NCI-H226 (cell line): ENCODE results near the gene MYDGF.

Source experiments
- DNase-seq: peaks from one replicate; pipeline ENCODE4 v3.0.0-alpha.2; 2015

The MYDGF gene

DNA sequence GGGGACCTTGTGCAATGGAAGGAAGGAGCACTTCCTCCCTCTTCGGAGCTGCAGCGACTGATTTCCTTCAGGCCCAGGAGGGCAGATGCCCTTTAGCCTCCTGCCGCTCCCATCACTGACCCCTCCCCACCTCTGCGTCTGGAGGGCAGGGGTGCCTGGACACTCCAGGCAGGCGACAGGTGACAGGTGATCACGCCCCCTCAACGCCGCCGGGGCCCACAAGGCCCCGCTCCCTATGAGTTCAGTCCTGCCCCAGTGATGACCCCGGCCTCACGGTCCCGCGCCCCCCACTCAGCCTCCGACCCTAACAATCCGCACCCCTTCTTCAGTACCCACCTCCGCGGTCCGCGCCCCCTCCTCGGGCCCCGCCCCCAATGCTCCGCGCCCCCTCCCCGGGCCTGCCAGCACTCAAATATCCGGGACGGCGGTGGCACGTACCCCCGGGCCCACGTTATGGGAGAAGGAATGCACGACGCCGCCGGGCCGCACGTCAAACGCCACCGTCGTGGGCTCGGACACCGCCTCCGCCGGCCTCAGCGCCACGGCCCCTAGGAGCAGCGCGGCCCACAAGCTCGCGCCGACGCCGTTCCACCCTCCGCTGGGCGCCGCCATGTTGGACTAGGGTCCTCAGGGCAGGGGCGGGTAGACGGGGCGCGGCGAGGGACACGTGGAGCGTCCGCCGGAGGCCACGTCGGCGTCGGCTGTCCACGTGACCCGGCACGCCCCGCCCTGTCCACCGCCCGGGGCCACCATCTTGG, at the start of gene MYDGF:
Gene MYDGF (minus strand): TSS at position 620 of the 758 bp plus-strand sequence. CDS start 8 bp downstream, at position 612.
- peak; percentile 79 for DNase-seq

GRCh38 chr19:4719499-4719866, 49.3 kb upstream of the MYDGF start:
- no peak for DNase-seq

- DNase-seq, result no peak
These were observed 48.0 kb upstream of the MYDGF start for GRCh38 chr19:4717966-4718701.

DNA sequence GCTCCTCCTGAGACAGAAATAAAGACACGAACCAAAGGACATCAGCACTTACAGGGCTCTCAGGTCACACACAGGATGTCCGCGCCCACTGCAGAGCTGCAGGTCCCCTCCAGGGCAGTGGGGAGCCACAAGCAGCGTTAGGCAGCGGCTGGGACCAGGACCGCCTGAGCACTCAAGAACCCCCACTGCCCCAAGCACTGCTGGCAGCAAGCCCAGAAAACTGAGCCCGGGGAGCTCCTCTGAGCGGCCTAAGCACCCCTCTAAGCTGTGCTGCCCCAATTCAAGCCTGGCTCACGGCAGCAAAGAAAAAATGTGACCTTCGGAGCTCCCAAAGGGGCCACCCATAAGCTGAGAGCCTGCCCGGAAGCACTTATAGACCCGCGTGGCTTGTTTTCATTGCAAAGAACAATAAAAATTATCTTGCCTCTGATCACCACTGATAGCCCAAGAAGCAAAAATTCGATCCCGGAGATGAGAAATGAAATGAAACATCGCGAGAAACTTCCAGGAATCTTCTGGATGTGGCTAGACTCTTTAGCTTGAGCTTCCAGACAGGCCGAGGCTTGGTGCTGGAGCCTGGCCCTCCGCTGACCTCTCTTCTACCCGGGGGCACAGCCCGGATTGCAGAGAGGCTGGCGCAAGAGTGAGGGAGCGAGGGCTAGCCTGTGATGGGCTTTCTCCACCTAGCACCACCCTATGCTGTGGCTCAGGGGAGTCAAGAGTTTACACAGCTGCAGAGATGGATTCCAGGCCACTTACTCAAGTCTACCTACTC, 47.2 kb upstream of the MYDGF start:
- peak; percentile 97 for DNase-seq

DNA sequence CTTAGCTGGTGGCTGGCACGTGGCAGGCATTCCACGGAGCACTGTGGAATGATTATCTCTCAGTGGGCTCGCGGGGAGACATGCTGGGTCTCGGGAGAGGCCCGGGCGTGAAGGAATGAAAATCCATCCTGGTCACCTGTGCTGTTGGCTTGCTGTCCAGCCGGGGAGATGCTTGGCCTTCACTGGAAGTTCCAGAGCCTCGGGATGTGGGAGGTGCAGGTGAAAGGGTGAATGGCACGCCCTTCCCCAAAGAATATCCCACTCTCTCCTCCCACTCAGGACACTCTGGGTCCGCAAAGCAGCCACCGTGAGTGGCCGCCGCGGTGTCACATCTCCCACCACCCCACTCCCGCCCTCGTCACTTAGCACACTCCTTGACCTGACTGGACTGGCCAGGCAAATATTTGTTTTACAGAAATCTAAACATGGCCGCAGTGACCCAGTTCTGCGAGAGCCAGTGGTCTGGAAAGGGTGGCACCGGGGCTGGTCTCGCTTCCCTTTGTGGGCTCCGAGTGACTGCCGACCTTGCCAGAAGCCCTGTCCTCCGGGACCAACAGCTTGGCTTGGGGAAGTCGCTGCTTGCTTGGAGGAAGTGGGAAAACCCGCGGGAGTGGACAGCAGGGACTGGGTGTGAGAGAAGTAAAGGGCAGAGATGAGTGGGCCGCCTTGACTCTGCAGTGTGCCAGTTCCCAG, 45.5 kb upstream of the MYDGF start:
- no peak for DNase-seq

- DNase-seq, result peak; percentile 33
These were observed 45.0 kb upstream of the MYDGF start for GRCh38 chr19:4715178-4715528.

GRCh38 chr19:4714016-4714415, 43.9 kb upstream of the MYDGF start:
- DNase-seq, result no peak

- DNase-seq, result peak; percentile 99
These were observed 43.3 kb upstream of the MYDGF start for GRCh38 chr19:4713384-4713951.

DNA sequence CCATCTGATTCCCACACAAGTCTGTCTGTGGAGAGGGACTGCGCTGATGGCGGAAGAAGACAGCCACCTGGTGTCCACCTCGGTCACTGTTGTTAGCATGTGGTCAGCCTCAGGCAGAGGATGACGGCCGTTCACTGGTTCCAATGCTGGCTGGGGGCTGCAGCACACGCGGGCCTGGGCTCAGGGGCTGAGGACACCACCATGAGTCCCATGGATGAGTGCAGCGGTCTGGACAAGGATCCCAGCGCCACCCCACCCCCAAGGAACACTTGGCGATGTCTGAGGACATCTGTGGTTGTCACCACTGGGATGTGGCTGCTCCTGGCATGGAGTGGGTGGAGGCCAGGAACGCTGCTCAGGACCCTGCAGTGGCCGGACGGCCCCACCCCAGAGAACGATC, 42.6 kb upstream of the MYDGF start:
- DNase-seq, result no peak

GRCh38 chr19:4711211-4711610, 41.1 kb upstream of the MYDGF start:
- DNase-seq, result no peak

- no peak for DNase-seq
These were observed 40.1 kb upstream of the MYDGF start for GRCh38 chr19:4710281-4710600.

- no peak for DNase-seq
These were observed 39.5 kb upstream of the MYDGF start for GRCh38 chr19:4709440-4710280.

- no peak for DNase-seq
These were observed 38.0 kb upstream of the MYDGF start for GRCh38 chr19:4707956-4708650.

GRCh38 chr19:4707322-4707721, 37.2 kb upstream of the MYDGF start:
- DNase-seq, result no peak

GRCh38 chr19:4705413-4706131, 35.4 kb upstream of the MYDGF start:
- DNase-seq, result no peak

DNA sequence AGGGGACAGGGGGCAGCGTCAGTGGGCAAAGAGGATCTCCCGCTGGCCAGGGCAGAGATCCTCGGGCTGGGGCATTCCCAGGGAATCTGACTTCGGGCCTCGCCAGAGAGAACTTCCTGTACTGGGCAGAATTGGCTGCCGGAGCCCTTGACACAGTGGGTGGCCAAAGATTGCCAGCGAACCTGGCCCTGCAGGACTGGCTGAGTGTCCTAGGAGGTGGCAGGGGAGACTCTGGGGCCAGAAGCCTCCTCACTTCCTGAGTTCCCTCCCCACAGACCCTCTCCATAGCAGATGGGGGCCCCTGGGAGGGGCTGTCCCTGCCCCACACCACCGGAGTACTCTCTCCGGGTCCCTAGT, 34.2 kb upstream of the MYDGF start:
- no peak for DNase-seq

DNA sequence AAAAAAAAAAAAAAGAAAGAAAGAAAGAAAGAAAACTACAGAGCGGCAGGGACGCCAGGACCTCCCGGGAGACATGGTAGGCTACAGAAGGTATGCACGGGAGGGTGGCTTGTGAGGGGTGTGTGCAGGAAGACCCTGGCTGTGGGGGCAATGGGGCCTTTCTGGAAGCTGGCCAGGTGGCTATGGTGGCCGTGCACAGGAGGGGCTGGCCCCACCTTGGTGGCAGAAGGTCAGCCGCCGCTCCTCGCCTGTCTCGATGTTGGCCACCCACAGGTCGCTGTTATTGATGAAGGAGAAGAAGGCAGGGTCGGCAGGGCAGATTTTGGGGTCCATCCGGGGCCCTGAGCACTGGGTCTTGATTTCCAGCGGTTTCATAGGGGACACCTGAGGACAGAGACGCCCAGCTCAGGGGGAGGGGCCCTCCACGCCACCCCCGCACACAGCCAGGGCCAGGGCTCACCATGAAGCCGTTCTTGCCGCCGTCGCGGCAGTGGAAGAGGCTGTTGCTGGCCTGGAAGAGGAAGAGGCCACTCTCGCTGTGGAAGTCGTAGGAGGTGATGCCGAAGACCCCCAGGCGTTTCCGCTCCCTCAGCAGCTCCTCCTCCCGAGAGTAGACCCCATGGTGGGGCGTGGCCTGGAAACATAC, 33.7 kb upstream of the MYDGF start:
- DNase-seq, result no peak

- no peak for DNase-seq
These were observed 32.6 kb upstream of the MYDGF start for GRCh38 chr19:4702764-4703163.

- no peak for DNase-seq
These were observed 31.4 kb upstream of the MYDGF start for GRCh38 chr19:4701557-4701956.

DNA sequence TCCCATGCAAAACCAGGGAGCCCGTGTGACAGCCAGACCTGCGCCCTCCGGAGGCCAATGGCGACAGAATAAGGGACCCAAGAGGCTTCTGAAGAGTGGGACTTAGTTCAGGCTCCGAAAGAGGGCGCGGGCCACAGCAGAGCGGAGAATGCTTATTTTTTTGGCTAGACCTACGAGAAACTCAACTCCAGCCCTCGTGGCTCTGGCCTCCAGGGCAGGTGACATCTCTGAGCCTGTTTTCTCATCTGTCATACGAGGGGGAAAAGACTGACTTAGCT, 30.5 kb upstream of the MYDGF start:
- no peak for DNase-seq
